OCI-LY1 (cell line): Measurements from ENCODE around the gene SERPINA9.

ENCODE experiments used
- CTCF ChIP-seq: fragments of 200-600 bp; sonication (generic), shearing (Covaris generic); IDR thresholded peaks from 2 replicates; pipeline ENCODE4 v1.5.1; 2017; ENCODE audit warnings: mild to moderate bottlenecking, antibody characterized with exemption, low read length, moderate library complexity, mixed read lengths
- EZH2 ChIP-seq: fragments of 200-600 bp; sonication (generic), shearing (Covaris generic); IDR thresholded peaks from 2 replicates; pipeline ENCODE4 v1.8.0; 2017; ENCODE audit warnings: borderline replicate concordance, mixed run types, mild to moderate bottlenecking, antibody characterized with exemption, low read length, moderate library complexity, mixed read lengths

GRCh38 chr14:94491511-94491910 is 15.5 kb upstream of the SERPINA9 start:
- TF ChIP-seq CTCF (no peak), EZH2 (no peak)
